GM23338 (cell line): ENCODE measurements around the gene ACTG1. TPM values are rescaled to one million over a fixed set of nuclear protein-coding genes. Genes with fewer than 3 reads are reported as not detected.

Experiments used
- ATAC-seq: fragments of 200-7000 bp; cut with Tn5 transposase; 3 replicates; pipeline ENCODE4 v1.9.1; 2020
- DNase-seq: peaks from one replicate; pipeline ENCODE4 v3.0.0-alpha.2; 2015; ENCODE audit warnings: low spot score
- H2AFZ ChIP-seq: fragments of 200-600 bp; sonication (generic); 2 replicates; pipeline ENCODE4 v1.8.0; 2016; ENCODE audit warnings: antibody characterized with exemption, mild to moderate bottlenecking, moderate library complexity
- H3F3A ChIP-seq: fragments of 200-600 bp; sonication (generic); replicated peaks from 2 replicates; pipeline ENCODE4 v1.8.0; 2017; ENCODE audit warnings: antibody characterized with exemption, mixed run types, low read depth
- H3K27ac ChIP-seq: fragments of 200-600 bp; sonication (generic); 2 replicates; pipeline ENCODE4 v1.6.1; 2016; ENCODE audit warnings: low read depth
- H3K27me3 ChIP-seq: fragments of 200-600 bp; sonication (generic); 2 replicates; pipeline ENCODE4 v1.8.0; 2016; ENCODE audit warnings: mild to moderate bottlenecking, mixed run types, moderate library complexity; ENCODE audit not compliant: insufficient read depth
- H3K36me3 ChIP-seq: fragments of 200-600 bp; sonication (generic); 2 replicates; pipeline ENCODE4 v1.8.0; 2016; ENCODE audit warnings: mild to moderate bottlenecking; ENCODE audit not compliant: insufficient read depth
- H3K4me1 ChIP-seq: fragments of 200-600 bp; sonication (generic); 2 replicates; pipeline ENCODE4 v1.8.0; 2016; ENCODE audit warnings: mild to moderate bottlenecking, moderate library complexity; ENCODE audit not compliant: insufficient read depth
- H3K4me2 ChIP-seq: fragments of 200-600 bp; sonication (generic); 2 replicates; pipeline ENCODE4 v1.7.1; 2017; ENCODE audit warnings: mixed run types
- H3K4me3 ChIP-seq: fragments of 200-600 bp; sonication (generic); 2 replicates; pipeline ENCODE4 v1.6.1; 2016; ENCODE audit warnings: mixed run types
- H3K79me2 ChIP-seq: fragments of 200-600 bp; sonication (generic); replicated peaks from 2 replicates; pipeline ENCODE4 v1.8.0; 2017; ENCODE audit warnings: mild to moderate bottlenecking; ENCODE audit not compliant: insufficient read depth
- H3K9me2 ChIP-seq: fragments of 200-600 bp; sonication (generic); 2 replicates; pipeline ENCODE4 v1.8.0; 2017; ENCODE audit not compliant: insufficient read depth
- H4K20me1 ChIP-seq: fragments of 200-600 bp; sonication (generic); replicated peaks from 2 replicates; pipeline ENCODE4 v1.8.0; 2017; ENCODE audit warnings: mild to moderate bottlenecking; ENCODE audit not compliant: insufficient read depth
- H3K27ac Mint-ChIP-seq: 2 replicates; pipeline ENCODE4 v1.8.0; 2020; ENCODE audit warnings: inconsistent platforms, mild to moderate bottlenecking, moderate library complexity, mixed read lengths
- H3K27me3 Mint-ChIP-seq: 3 replicates; pipeline ENCODE4 v1.8.0; 2022; ENCODE audit warnings: low read depth, mild to moderate bottlenecking, moderate library complexity, mixed read lengths, inconsistent platforms; ENCODE audit not compliant: insufficient read depth, poor library complexity
- H3K36me3 Mint-ChIP-seq: 3 replicates; pipeline ENCODE4 v1.8.0; 2021; ENCODE audit warnings: low read depth, mild to moderate bottlenecking, inconsistent platforms, moderate library complexity, mixed read lengths
- H3K4me1 Mint-ChIP-seq: 3 replicates; pipeline ENCODE4 v1.8.0; 2020; ENCODE audit warnings: mild to moderate bottlenecking, inconsistent platforms, mixed read lengths
- H3K4me3 Mint-ChIP-seq: 3 replicates; pipeline ENCODE4 v1.8.0; 2021; ENCODE audit warnings: moderate library complexity, mild to moderate bottlenecking, inconsistent platforms, mixed read lengths
- H3K9me3 Mint-ChIP-seq: 3 replicates; pipeline ENCODE4 v1.8.0; 2020; ENCODE audit warnings: moderate library complexity, mild to moderate bottlenecking, inconsistent platforms, mixed read lengths
- ETS1 ChIP-seq: IDR thresholded peaks from 2 replicates; pipeline ENCODE4 v1.6.1; 2016; ENCODE audit warnings: antibody characterized with exemption
- EZH2 ChIP-seq: fragments of 200-600 bp; sonication (generic); IDR thresholded peaks from one replicate; pipeline ENCODE4 v1.8.0; 2017; ENCODE audit warnings: antibody characterized with exemption, mild to moderate bottlenecking, low read depth; ENCODE audit not compliant: unreplicated experiment
- EZH2phosphoT487 ChIP-seq: fragments of 200-600 bp; sonication (generic); IDR thresholded peaks from one replicate; pipeline ENCODE4 v1.8.1; 2018; ENCODE audit warnings: antibody characterized with exemption; ENCODE audit not compliant: unreplicated experiment
- JUNB ChIP-seq: IDR thresholded peaks from one replicate; pipeline ENCODE4 v1.6.1; 2016; ENCODE audit warnings: antibody characterized with exemption; ENCODE audit not compliant: unreplicated experiment
- NANOG ChIP-seq: IDR thresholded peaks from 2 replicates; pipeline ENCODE4 v1.6.1; 2016; ENCODE audit warnings: antibody characterized with exemption, borderline replicate concordance
- POLR2AphosphoS5 ChIP-seq: IDR thresholded peaks from 2 replicates; pipeline ENCODE4 v1.6.1; 2016; ENCODE audit warnings: antibody characterized with exemption, low read depth
- REST ChIP-seq: IDR thresholded peaks from one replicate; pipeline ENCODE4 v1.6.1; 2018; ENCODE audit warnings: antibody characterized with exemption; ENCODE audit not compliant: unreplicated experiment
- STAT1 ChIP-seq: IDR thresholded peaks from one replicate; pipeline ENCODE4 v1.6.1; 2016; ENCODE audit warnings: antibody characterized with exemption; ENCODE audit not compliant: unreplicated experiment
- ZNF331 ChIP-seq: fragments of 250-450 bp; sonication (Bioruptor Pico); IDR thresholded peaks from 2 replicates; pipeline ENCODE4 v1.5.0; 2020; ENCODE audit warnings: low read depth, mild to moderate bottlenecking, moderate library complexity
- polyA plus RNA-seq: library from polyadenylated mRNA; unstranded; fragments of >200 nt; fragmentation: Nextera tagmentation; extraction: Ambion mirVana; gene quantifications from 2 replicates; pipeline ENCODE4 v1.2.1, GENCODE V29; 2016
- total RNA-seq: library from RNA; depleted of rRNA; stranded (reverse); fragments of >200 nt; shearing (Covaris generic); gene quantifications from 2 replicates; pipeline ENCODE4 v1.2.3, GENCODE V29; 2014

The ACTG1 gene
- total and polyA plus RNA-seq, 2 experiments from 2014 or later: 1,867 to 4,739 TPM

- TF ChIP-seq EZH2phosphoT487: no peak
- no peak for TF ChIP-seq POLR2AphosphoS5
- TF ChIP-seq ETS1: no peak
- TF ChIP-seq REST: no peak
- TF ChIP-seq NANOG: no peak
Observed at GRCh38 chr17:81480140-81481072, 32.2 kb downstream of the ACTG1 start (continued).

- H3K4me1 Mint-ChIP-seq: no peaks in the 10 kb centered on the region; the same call in 2 of the 3 replicates
- Histone ChIP-seq H3K4me3 (no peak overlapping the region), H3F3A (no peaks in the 10 kb centered on the region), H3K27ac (no peak overlapping the region), H3K4me1 (no peaks in the 10 kb centered on the region; the same call in 1 of the 2 replicates), H3K27me3 (peaks cover 40% of the 10 kb centered on the region), H3K9me2 (no peaks in the 10 kb centered on the region), H4K20me1 (no peaks in the 10 kb centered on the region), H3K79me2 (no peaks in the 10 kb centered on the region), H3K36me3 (no peaks in the 10 kb centered on the region), H2AFZ (no peak overlapping the region), H3K4me2 (no peak overlapping the region)
- H3K27me3 Mint-ChIP-seq: peaks cover 37% of the 10 kb centered on the region
- ATAC-seq (no peak), DNase-seq (no peak)
- H3K9me3 Mint-ChIP-seq: peaks cover 3% of the 10 kb centered on the region; the same call in 1 of the 3 replicates
- H3K4me3 Mint-ChIP-seq: no peak overlapping the region
- H3K27ac Mint-ChIP-seq: no peak overlapping the region
- H3K36me3 Mint-ChIP-seq: no peaks in the 10 kb centered on the region; the same call in 2 of the 3 replicates
- TF ChIP-seq STAT1: no peak
- no peak for TF ChIP-seq JUNB
- TF ChIP-seq REST: no peak
- TF ChIP-seq POLR2AphosphoS5: no peak
- no peak for TF ChIP-seq ETS1
- TF ChIP-seq EZH2phosphoT487: no peak
- no peak for TF ChIP-seq NANOG
- TF ChIP-seq ZNF331: no peak
- no peak for TF ChIP-seq EZH2
Observed at GRCh38 chr17:81479175-81480071, 33.2 kb downstream of the ACTG1 start.
